Ovary (tissue), 3 donors: ENCODE results near the gene PCDHGC5.

ENCODE experiments used
- EP300 ChIP-seq: sonication (generic); formaldehyde crosslinking; IDR thresholded peaks from one replicate; pipeline ENCODE4 v1.6.1; 2017; ENCODE audit warnings: antibody characterized with exemption
- POLR2A ChIP-seq: fragments of 450-650 bp; IDR thresholded peaks from one replicate; pipeline ENCODE4 v1.6.1; 2017; ENCODE audit warnings: antibody characterized with exemption, mild to moderate bottlenecking, moderate library complexity
- TF ChIP-seq, protein P1 (sequence below), 3 donors: fragments of 450-650 bp in 2 of 3; fragments of 200-600 bp in 1 of 3; IDR thresholded peaks; one replicate each; pipeline versions ENCODE4 v1.5.1 to v1.8.0; 2016 to 2022; ENCODE audit warnings: antibody characterized with exemption in 3 of 3, mild to moderate bottlenecking in 1 of 3
- donor health status: DM: no; HTN: no; CAD: no.

DNA sequence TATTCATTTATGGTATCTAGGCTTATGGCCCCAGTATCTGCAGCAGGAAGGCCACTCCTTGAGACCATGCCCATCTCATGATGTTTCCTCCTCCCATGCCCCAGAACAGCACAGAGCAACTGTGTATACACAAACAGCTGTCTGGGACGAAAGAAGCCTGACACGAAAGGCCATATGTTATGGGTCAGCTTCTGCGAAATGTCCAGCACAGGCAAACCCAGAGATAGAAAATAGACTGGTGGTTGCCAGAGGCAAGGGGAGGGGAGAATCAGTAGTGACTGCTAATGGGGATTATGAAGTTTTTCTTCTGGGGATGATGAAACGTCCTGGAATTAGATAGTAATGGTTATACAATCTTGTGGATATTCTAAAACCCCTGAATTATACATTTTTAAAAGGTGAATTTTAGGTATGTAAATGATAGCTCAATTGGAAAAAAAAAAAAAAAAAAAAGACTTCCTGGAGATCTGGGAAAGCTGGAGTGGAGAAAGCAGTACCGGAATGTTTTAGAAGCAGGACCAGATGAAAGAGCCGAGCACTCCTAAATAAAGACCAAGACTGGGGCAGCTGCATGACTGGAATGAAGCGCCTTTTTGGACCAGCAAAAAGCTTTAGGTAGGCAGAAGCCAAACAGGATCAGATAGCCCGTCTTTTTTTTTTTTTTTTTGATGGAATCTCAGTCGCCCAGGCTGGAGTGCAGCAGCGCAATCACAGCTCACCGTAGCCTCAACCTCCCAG is 29.2 kb downstream of the PCDHGC5 start:
- TF ChIP-seq, protein P1, sequence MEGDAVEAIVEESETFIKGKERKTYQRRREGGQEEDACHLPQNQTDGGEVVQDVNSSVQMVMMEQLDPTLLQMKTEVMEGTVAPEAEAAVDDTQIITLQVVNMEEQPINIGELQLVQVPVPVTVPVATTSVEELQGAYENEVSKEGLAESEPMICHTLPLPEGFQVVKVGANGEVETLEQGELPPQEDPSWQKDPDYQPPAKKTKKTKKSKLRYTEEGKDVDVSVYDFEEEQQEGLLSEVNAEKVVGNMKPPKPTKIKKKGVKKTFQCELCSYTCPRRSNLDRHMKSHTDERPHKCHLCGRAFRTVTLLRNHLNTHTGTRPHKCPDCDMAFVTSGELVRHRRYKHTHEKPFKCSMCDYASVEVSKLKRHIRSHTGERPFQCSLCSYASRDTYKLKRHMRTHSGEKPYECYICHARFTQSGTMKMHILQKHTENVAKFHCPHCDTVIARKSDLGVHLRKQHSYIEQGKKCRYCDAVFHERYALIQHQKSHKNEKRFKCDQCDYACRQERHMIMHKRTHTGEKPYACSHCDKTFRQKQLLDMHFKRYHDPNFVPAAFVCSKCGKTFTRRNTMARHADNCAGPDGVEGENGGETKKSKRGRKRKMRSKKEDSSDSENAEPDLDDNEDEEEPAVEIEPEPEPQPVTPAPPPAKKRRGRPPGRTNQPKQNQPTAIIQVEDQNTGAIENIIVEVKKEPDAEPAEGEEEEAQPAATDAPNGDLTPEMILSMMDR (IDR thresholded peaks at IDR 0.05): no peak
- no peak for TF ChIP-seq POLR2A
- no peak for TF ChIP-seq EP300
